Activated CD4-positive, alpha-beta T cell treated with anti-CD3 and anti-CD28 coated beads, Interleukin-2, amount 10 ng/mL, durations not matched to agents 24 days and 14 days (primary cell): ENCODE results near the gene NLRP7. TPM values are rescaled to one million over a fixed set of nuclear protein-coding genes. Genes with fewer than 3 reads are reported as not detected.
"Not testable (repeated sequence)": the region's sequence is repeated elsewhere in the genome, so short reads cannot be mapped to it uniquely, and the experiment has no call there.

Experiments used
- DNase-seq: peaks from one replicate; pipeline ENCODE4 v3.0.0; 2022
- H3K27ac Mint-ChIP-seq: one replicate; pipeline ENCODE4 v1.8.0; 2022; ENCODE audit warnings: mild to moderate bottlenecking, mixed read lengths
- H3K27me3 Mint-ChIP-seq: one replicate; pipeline ENCODE4 v1.8.0; 2022; ENCODE audit warnings: mixed read lengths
- H3K36me3 Mint-ChIP-seq: one replicate; pipeline ENCODE4 v1.8.0; 2022; ENCODE audit warnings: low read depth, mild to moderate bottlenecking, mixed read lengths
- H3K4me1 Mint-ChIP-seq: one replicate; pipeline ENCODE4 v1.8.0; 2021; ENCODE audit warnings: mixed read lengths
- H3K4me3 Mint-ChIP-seq: one replicate; pipeline ENCODE4 v1.8.0; 2022; ENCODE audit warnings: mild to moderate bottlenecking, moderate library complexity, mixed read lengths
- H3K9me3 Mint-ChIP-seq: one replicate; pipeline ENCODE4 v1.8.0; 2021; ENCODE audit warnings: mixed read lengths
- intact Hi-C: fragments of 100-400 bp; cut with micrococcal nuclease; formaldehyde crosslinking; loops from one replicate; pipeline ENCODE4 v1.15.1; 2023
- total RNA-seq: library from RNA; stranded (reverse); gene quantifications from 2 replicates; pipeline ENCODE4 v1.2.3, GENCODE V29; 2022

The NLRP7 gene
- total RNA-seq, 1 donor from 2014 or later: not detected

DNA sequence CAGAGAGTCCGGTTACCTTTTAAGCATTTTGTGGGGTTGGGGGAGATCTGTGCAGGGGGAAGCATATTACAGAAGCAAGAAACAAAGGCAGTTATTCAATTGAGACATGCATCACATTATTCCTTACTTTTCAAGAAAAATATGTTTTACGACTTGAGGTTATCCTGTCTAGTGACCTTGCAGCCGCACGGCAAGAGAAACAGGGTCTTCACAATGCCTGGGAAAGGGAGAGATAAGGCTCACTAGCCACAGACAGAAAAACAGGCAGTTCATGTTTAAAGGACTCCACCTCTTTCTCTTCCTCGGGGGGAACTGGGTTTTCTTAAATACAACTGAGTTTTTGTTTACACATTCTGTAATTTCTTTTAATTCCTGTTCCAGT is 41.9 kb downstream of the NLRP7 start:
- no peaks in the 10 kb centered on the region for H3K4me1 Mint-ChIP-seq
- no peak overlapping the region for H3K27ac Mint-ChIP-seq
- no peaks in the 10 kb centered on the region for H3K9me3 Mint-ChIP-seq
- peaks cover 2% of the 10 kb centered on the region for H3K27me3 Mint-ChIP-seq
- no peak for DNase-seq
- no peak overlapping the region for H3K4me3 Mint-ChIP-seq
- intact Hi-C loops: no loop called here
- H3K36me3 Mint-ChIP-seq: no peaks in the 10 kb centered on the region

DNA sequence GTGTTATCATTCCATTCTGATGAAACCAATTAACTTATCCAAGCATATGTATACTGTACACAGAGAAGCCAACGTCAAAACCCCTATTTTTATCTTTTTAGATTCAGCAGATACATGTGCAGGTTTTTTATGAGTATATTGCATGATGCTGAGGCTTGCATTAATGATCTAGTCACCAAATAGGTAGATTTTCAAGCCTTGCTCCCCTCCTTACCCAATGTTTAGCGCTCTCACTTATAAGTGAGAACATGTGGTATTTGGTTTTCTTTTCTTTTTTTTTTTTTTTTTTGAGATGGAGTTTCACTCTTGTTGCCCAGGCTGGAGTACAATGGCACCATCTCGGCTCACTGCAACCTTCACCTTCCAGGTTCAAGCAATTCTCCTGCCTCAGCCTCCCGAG is 43.1 kb downstream of the NLRP7 start:
- H3K27ac Mint-ChIP-seq, H3K4me1 Mint-ChIP-seq, H3K4me3 Mint-ChIP-seq, H3K9me3 Mint-ChIP-seq, intact Hi-C loops, DNase-seq, H3K36me3 Mint-ChIP-seq, H3K27me3 Mint-ChIP-seq: not testable (repeated sequence)

DNA sequence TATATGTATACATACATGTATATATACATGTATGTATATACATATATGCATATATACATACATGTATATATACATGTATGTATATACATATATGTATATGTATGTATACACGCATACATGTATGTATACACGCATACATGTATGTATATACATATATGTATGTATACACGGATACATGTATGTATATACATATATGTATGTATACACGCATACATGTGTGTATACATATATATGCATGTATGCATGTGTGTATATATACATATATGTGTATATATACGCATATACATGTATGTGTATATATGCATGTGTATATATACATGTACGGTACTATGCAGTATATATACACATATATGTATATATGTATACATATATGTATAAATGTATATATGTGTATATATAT is 44.0 kb downstream of the NLRP7 start:
- intact Hi-C loops: no loop called here
- Mint-ChIP-seq H3K27me3 (peaks cover 6% of the 10 kb centered on the region), H3K9me3 (no peaks in the 10 kb centered on the region), H3K27ac (no peak overlapping the region), H3K36me3 (no peaks in the 10 kb centered on the region), H3K4me3 (no peak overlapping the region), H3K4me1 (no peaks in the 10 kb centered on the region)
- DNase-seq: no peak

DNA sequence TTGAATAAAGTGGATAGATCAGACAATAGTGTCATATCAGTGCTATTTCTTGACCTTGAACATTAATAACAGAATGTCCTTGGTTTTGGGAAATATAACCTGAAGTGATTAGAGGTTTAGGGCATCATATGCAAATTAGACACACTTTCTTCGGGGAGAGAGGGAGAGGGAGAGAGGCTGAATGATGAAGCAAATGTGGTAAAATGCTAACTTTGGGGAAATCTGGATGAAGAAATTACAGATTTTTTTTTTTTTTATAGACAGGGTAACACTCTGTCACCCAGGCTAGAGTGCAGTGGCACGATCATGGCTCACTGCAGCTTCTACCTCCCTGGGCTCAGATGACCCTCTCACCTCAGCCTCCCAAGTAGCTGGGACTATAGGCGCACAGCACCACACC is 45.3 kb downstream of the NLRP7 start:
- intact Hi-C loops: no loop called here
- no peak for DNase-seq
- H3K4me1 Mint-ChIP-seq: no peaks in the 10 kb centered on the region
- H3K4me3 Mint-ChIP-seq: no peak overlapping the region
- no peaks in the 10 kb centered on the region for H3K36me3 Mint-ChIP-seq
- H3K27ac Mint-ChIP-seq: no peak overlapping the region
- H3K27me3 Mint-ChIP-seq: peaks cover 6% of the 10 kb centered on the region
- H3K9me3 Mint-ChIP-seq: no peaks in the 10 kb centered on the region

DNA sequence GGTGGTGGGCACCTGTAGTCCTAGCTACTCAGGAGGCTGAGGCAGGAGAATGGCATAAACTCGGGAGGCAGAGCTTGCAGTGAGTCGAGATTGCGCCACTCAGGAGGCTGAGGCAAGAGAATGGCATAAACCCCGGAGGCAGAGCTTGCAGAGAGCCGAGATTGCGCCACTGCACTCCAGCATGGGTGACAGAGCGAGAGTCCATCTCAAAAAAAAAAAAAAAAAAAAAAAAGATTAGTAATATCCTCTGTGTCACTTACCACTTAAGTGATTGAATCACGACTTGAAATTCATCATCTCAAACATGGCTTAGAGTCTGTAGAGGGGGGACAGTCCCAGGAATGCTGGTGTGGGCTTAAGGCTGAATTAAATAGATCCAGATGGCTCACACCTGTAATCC is 46.2 kb downstream of the NLRP7 start:
- H3K4me1 Mint-ChIP-seq, intact Hi-C loops, H3K36me3 Mint-ChIP-seq, H3K9me3 Mint-ChIP-seq, H3K27me3 Mint-ChIP-seq, H3K4me3 Mint-ChIP-seq, DNase-seq, H3K27ac Mint-ChIP-seq: not testable (repeated sequence)

DNA sequence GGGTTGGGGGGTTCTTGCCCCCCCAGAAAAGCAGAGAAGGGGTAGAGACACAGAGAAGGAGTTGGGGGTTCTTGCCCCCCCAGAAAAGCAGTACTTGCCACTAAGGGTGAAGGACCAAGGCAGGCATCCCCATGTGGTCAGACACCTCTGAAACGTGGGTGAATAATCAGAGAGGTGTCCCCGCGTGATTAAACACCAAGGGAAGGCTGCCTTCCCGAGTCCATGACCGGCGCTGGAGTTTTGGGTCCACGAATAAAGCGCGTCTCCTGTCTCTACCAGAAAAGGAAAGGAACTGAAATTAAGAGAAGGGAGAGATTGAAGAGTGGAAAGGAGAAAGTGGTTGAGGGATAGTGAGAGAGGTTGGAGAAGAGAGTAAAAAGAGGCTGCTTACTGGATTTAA is 47.7 kb downstream of the NLRP7 start:
- DNase-seq, H3K4me1 Mint-ChIP-seq, H3K27ac Mint-ChIP-seq, intact Hi-C loops, H3K4me3 Mint-ChIP-seq, H3K36me3 Mint-ChIP-seq, H3K27me3 Mint-ChIP-seq, H3K9me3 Mint-ChIP-seq: not testable (repeated sequence)

DNA sequence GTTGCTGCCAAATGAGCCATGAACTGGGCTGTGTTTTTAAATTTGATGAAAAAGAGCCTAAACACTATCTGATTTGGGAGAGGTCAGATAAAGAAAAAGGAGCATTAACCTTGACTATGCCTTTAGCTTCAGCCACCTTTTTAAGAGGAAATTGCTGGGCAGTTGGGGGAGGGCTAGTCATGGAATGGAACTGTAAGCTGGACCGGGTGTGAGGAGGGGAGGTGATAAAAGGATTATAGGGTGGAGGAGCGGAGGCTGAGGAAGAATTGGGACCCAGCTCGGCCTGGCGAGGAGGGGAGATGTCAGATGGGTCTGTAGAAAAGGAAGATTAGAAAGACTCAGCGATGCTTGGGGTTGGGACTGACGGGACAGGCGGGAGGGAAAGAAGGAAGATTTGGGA is 48.6 kb downstream of the NLRP7 start:
- H3K4me3 Mint-ChIP-seq, H3K36me3 Mint-ChIP-seq, H3K27ac Mint-ChIP-seq, H3K4me1 Mint-ChIP-seq, H3K9me3 Mint-ChIP-seq, DNase-seq, H3K27me3 Mint-ChIP-seq, intact Hi-C loops: not testable (repeated sequence)

DNA sequence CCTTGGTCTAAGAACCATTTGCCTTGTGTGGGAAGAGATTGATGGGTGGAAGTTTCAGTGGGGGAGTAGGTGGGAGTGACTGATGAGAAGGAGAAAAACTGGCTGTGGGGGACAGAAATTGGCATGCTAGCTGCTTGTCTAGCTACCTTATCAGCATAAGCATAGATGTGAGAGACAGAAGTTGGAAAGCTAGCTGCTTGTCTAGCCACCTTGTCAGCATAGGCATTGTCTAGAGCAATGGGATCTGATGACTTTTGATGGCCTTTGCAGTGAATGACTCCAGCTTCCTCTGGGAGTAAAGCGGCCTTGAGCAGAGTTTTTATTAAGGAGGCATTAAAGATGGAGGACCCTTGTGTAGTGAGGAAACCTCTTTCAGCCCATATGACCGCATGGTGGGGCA is 51.3 kb downstream of the NLRP7 start:
- intact Hi-C loops: no loop called here
- Mint-ChIP-seq H3K4me1 (no peaks in the 10 kb centered on the region), H3K9me3 (no peaks in the 10 kb centered on the region), H3K27me3 (peaks cover 6% of the 10 kb centered on the region), H3K4me3 (no peak overlapping the region), H3K36me3 (no peaks in the 10 kb centered on the region), H3K27ac (no peak overlapping the region)
- no peak for DNase-seq

DNA sequence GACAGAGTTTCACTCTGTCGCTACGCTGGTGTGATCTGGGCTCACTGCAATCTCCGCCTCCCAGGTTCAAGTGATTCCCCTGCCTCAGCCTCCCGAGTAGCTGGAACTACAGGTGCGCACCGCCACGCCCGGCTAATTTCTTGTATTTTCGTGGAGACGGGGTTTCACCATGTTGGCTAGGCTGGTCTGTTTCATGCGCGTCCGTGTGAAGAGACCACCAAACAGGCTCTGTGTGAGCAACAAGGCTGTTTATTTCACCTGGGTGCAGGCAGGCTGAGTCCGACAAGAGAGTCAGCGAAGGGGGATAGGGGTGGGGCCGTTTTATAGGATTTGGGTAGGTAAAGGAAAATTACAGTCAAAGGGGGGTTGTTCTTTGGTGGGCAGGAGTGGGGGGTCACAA is 53.2 kb downstream of the NLRP7 start:
- H3K27ac Mint-ChIP-seq, H3K36me3 Mint-ChIP-seq, H3K27me3 Mint-ChIP-seq, intact Hi-C loops, H3K4me3 Mint-ChIP-seq, DNase-seq, H3K9me3 Mint-ChIP-seq, H3K4me1 Mint-ChIP-seq: not testable (repeated sequence)

DNA sequence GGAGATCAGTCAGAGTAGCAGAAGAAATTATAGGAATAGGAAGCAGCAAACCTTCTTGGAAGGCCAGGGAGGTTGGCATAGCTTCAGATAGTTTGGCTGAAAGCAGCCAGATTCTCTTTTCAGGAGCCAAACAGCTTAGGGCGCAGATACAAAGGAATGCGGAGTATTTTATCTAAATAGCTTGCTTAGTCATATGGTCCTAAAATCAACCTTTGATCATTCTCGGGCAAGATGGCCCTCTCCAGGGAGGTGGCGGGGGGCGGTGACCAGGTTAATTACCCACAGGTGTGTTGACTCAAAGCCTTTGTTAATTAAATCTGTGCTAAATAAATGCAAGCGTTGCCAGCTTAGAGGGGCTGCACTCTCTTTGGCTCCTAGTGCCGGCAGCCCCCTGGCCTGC is 53.9 kb downstream of the NLRP7 start:
- H3K4me3 Mint-ChIP-seq: no peak overlapping the region
- no peaks in the 10 kb centered on the region for H3K4me1 Mint-ChIP-seq
- no peak for DNase-seq

DNA sequence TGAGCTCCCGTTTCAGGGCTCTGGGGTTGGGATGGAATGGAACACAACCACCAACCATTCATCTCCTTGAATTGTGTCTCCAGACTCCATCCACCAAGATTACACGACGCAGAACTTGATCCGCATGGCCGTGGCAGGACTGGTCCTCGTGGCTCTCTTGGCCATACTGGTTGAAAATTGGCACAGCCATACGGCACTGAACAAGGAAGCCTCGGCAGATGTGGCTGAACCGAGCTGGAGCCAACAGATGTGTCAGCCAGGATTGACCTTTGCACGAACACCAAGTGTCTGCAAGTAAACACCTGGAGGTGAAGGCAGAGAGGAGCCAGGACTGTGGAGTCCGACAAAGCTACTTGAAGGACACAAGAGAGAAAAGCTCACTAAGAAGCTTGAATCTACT is 57.8 kb downstream of the NLRP7 start:
- Mint-ChIP-seq H3K36me3 (no peaks in the 10 kb centered on the region), H3K4me3 (no peak overlapping the region), H3K4me1 (no peaks in the 10 kb centered on the region), H3K9me3 (no peaks in the 10 kb centered on the region), H3K27ac (no peak overlapping the region), H3K27me3 (no peaks in the 10 kb centered on the region)
- intact Hi-C loops: loop anchor here (10.0 kb wide), 1 partner anchor 245 kb away; no protein-coding TSS in a partner anchor
- DNase-seq: no peak

More for the DNA sequence above, 53.9 kb downstream of the NLRP7 start:
- intact Hi-C loops: no loop called here
- H3K27ac Mint-ChIP-seq: no peak overlapping the region
- H3K36me3 Mint-ChIP-seq: no peaks in the 10 kb centered on the region
- H3K27me3 Mint-ChIP-seq: peaks cover 2% of the 10 kb centered on the region
- no peaks in the 10 kb centered on the region for H3K9me3 Mint-ChIP-seq

DNA sequence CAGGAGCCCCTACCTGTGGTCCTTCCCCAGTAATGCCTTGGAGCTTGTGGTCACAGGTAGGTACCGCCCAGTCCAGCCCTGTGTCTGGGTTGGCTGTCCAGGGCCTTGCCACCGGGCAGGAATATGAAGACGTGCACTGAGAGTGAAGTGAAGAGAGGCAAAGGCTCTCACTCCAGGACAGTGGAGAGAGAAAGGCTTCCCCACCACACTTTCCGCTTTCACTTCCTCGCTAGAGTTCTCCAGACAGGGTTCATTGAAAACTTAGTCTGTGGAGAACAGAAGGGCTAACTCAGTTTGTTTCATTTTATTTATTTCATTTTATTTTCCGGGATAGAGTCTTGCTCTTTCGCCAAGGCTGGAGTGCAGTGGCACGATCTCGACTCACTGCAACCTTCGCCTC is 59.1 kb downstream of the NLRP7 start:
- DNase-seq: no peak
- intact Hi-C loops: loop anchor here (10.0 kb wide), 1 partner anchor 247 kb away; no protein-coding TSS in a partner anchor
- H3K36me3 Mint-ChIP-seq: no peaks in the 10 kb centered on the region
- no peak overlapping the region for H3K4me3 Mint-ChIP-seq
- no peak overlapping the region for H3K27ac Mint-ChIP-seq
- H3K4me1 Mint-ChIP-seq: no peaks in the 10 kb centered on the region
- no peaks in the 10 kb centered on the region for H3K27me3 Mint-ChIP-seq
- no peaks in the 10 kb centered on the region for H3K9me3 Mint-ChIP-seq

DNA sequence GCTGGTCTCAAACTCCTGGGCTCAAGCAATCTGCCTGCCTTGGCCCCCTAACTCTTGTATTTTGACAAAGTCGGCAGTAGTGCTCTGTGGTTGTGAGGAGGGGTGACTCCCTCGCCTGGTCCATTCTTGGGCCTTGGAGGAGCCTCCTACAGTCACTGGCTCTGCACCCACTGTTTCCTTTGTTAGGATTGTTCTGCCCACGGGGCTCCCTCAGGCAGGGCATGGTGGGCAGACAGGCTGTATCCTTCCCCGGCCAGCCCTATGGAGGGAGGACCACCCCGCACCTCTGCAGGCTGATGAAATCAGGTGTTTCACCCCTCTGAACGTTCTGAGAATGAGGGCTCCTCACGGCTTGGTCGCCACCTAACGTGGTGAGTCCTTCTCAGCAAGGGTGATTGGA is 64.1 kb downstream of the NLRP7 start:
- Mint-ChIP-seq H3K27me3 (peaks cover 15% of the 10 kb centered on the region), H3K4me3 (no peak overlapping the region), H3K4me1 (peaks cover 7% of the 10 kb centered on the region), H3K36me3 (no peaks in the 10 kb centered on the region), H3K9me3 (no peaks in the 10 kb centered on the region), H3K27ac (no peak overlapping the region)
- no peak for DNase-seq
- intact Hi-C loops: loop anchor here (10.0 kb wide), 1 partner anchor 252 kb away; no protein-coding TSS in a partner anchor

DNA sequence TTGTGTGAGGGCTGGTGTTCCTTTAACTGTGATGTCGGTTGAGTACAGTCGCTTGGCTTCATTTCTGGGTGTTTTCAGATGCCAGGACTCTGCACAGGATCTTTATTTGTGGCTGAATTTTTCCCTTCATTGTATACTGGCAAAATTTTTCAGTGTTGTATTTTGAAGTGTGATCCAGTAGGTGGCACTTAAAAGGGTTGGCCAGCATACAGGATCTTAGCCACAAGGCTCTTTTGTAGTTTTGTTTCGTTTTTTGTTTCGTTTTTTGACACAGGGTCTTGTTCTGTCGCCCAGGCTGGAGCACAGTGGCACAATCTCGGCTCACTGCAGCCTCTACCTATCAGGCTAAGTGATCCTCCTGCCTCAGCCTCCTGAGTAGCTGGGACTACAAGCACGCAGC is 64.6 kb downstream of the NLRP7 start:
- peak; percentile 73 for DNase-seq
- peak overlapping the region; percentile 39 for H3K4me3 Mint-ChIP-seq
- peaks cover 15% of the 10 kb centered on the region for H3K27me3 Mint-ChIP-seq
- intact Hi-C loops: loop anchor here (10.0 kb wide), 1 partner anchor 252 kb away; no protein-coding TSS in a partner anchor
- no peaks in the 10 kb centered on the region for H3K36me3 Mint-ChIP-seq
- H3K4me1 Mint-ChIP-seq: peaks cover 7% of the 10 kb centered on the region
- H3K9me3 Mint-ChIP-seq: no peaks in the 10 kb centered on the region
- no peak overlapping the region for H3K27ac Mint-ChIP-seq

DNA sequence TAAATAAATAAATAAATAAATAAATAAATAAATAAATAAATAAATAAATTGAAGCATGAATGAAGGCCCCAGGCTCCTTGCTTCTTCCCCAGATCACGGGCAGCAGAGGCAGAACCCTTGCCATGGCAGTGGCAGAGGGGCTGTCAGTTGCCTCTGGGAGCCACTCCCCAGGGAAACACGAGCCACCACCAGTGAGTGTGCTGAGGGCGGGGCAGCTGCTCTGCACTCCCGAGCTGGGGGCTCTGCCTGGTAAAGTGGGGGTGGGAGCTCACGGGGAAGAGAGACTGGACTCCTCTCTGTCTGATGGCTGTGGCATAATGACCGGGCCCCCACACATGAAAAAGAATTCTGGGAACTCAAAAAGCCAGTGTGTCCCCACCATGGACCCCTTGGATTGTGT is 65.4 kb downstream of the NLRP7 start:
- Mint-ChIP-seq H3K36me3 (no peaks in the 10 kb centered on the region), H3K27me3 (peaks cover 19% of the 10 kb centered on the region), H3K4me3 (no peak overlapping the region), H3K27ac (no peak overlapping the region), H3K4me1 (peaks cover 7% of the 10 kb centered on the region), H3K9me3 (no peaks in the 10 kb centered on the region)
- DNase-seq: no peak
- intact Hi-C loops: loop anchor here (10.0 kb wide), 1 partner anchor 253 kb away; no protein-coding TSS in a partner anchor
